Measurements from ENCODE around the gene MVK. TPM values are rescaled to one million over a fixed set of nuclear protein-coding genes. Genes with fewer than 3 reads are reported as not detected.

MVK gene
- total and polyA plus RNA-seq, 2 of the 4 experiments (the other 2 are of a cell fraction): 6.6 to 11.5 TPM

DNA sequence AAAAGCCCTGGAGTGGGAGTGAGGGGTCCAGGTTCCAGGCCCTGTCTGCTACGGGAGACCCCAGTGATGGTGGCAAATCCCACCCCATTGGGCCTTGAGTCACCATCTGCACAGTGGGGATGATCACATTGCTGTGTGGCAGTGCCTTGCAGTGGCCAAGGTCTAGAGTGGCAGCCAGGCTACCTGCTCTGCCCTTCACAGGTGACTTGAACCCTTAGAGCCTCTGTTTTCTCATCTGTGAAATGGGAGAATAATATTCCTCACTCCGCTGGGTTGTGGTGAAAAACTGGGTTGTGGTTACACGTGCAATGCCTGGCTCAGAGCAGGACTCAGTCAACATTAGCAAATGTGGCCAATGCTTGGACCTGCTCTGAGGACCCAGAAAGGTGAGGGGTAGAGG, 58.2 kb downstream of the MVK start:
- Histone ChIP-seq H4K8ac (ENCODE audit: low read depth in 2 of 2, low read length in 2 of 2) (no peak overlapping the region), H3K4me3 (ENCODE audit: insufficient read depth, low read depth, low read length) (no peak overlapping the region), H2BK5ac (ENCODE audit: low read depth, low read length, poor library complexity, severe bottlenecking) (no peak overlapping the region), H3K36me3 (ENCODE audit: control insufficient read depth, insufficient read depth, low read length) (no peaks in the 10 kb centered on the region), H2AFZ (replicated peaks; ENCODE audit: low read length, poor library complexity) (no peak overlapping the region), H2BK120ac (ENCODE audit: low read depth, low read length) (no peak overlapping the region), H3K14ac (replicated peaks; ENCODE audit: low read depth, low read length) (no peak overlapping the region), H3K4me1 (ENCODE audit: control insufficient read depth, insufficient read depth, low read length) (no peaks in the 10 kb centered on the region), H4K20me1 (ENCODE audit: insufficient read depth, low read length) (no peaks in the 10 kb centered on the region), H2BK20ac (ENCODE audit: low read depth, low read length) (no peak overlapping the region), H3K56ac (ENCODE audit: extremely low read depth, insufficient read depth, low read length) (no peak overlapping the region), H3K79me1 (ENCODE audit: low read depth in 1 of 2, low read length in 2 of 2) (no peaks in the 10 kb centered on the region), H2BK15ac (ENCODE audit: low read depth, low read length) (no peak overlapping the region), H3K9me3 (ENCODE audit: control insufficient read depth, insufficient read depth, low read length) (no peaks in the 10 kb centered on the region), H3K9me1 (ENCODE audit: insufficient read depth, low read length) (no peaks in the 10 kb centered on the region), H3K23ac (ENCODE audit: low read depth, low read length) (no peak overlapping the region), H2AK9ac (replicated peaks; ENCODE audit: low read depth, low read length, poor library complexity) (no peak overlapping the region), H3K4ac (ENCODE audit: low read depth, low read length) (no peak overlapping the region), H3K27ac (ENCODE audit: insufficient read depth, low read length) (no peak overlapping the region), H2AK5ac (ENCODE audit: low read depth, low read length) (no peak overlapping the region), H3K18ac (ENCODE audit: low read depth, low read length) (no peak overlapping the region), H3K4me2 (ENCODE audit: low read depth, low read length) (no peak overlapping the region), H3K27me3 (ENCODE audit: control insufficient read depth, insufficient read depth, low read length) (peaks cover 22% of the 10 kb centered on the region), H4K91ac (ENCODE audit: insufficient read depth, low read depth, low read length) (no peak overlapping the region), H4K5ac (ENCODE audit: low read depth, low read length) (no peak overlapping the region), H3K9ac (ENCODE audit: low read depth, low read length) (no peak overlapping the region)
- ATAC-seq (ENCODE audit: low read depth) (no peak), DNase-seq (no peak)
- WGBS, 2 experiments (ENCODE audit: extremely low coverage in 2 of 2, insufficient read length in 1 of 2): 56% methylated on average over 2 of the region's 3 CpGs; no CpG with 5 or more reads in 1 of the 2 experiments
- no TSS peak for BruUV-seq (replicated peaks)
- ChIA-PET CTCF (no interaction called here), POLR2A (ENCODE audit: unreplicated experiment) (no interaction called here)
- dilution Hi-C loops (cut with HindIII; ENCODE audit: low sequenced_read_pairs, unreplicated experiment) (no loop called here), intact Hi-C loops (cut with micrococcal nuclease) (no loop called here), in situ Hi-C loops (cut with MboI; ENCODE audit: low sequenced_read_pairs) (no loop called here)
- no peak for TF ChIP-seq NFE2L2 (IDR thresholded peaks at IDR 0.05; ENCODE audit: low read depth, low read length)
